Activated CD4-positive, alpha-beta T cell treated with anti-CD3 and anti-CD28 coated beads, Interleukin-2, amount 10 ng/mL, durations not matched to agents 7 days and 5 days (primary cell): Measurements from ENCODE around the gene SNX30. TPM values are rescaled to one million over a fixed set of nuclear protein-coding genes. Genes with fewer than 3 reads are reported as not detected.

ENCODE experiments used
- CTCF ChIA-PET: fragments of 350-600 bp; sonication (Branson Sonifier 250); formaldehyde crosslinking; loops from one replicate; lab custom pipeline; 2021; ENCODE audit warnings: antibody characterized with exemption; lab: Charles Lee
- POLR2A ChIA-PET: fragments of 350-600 bp; sonication (Branson Sonifier 250); formaldehyde crosslinking; loops from one replicate; lab custom pipeline; 2021; ENCODE audit warnings: antibody characterized with exemption; lab: Charles Lee
- DNase-seq: peaks from one replicate; pipeline ENCODE4 v3.0.0-alpha.2; 2020
- H3K27ac Mint-ChIP-seq: one replicate; pipeline ENCODE4 v1.8.0; 2021; ENCODE audit warnings: mild to moderate bottlenecking, moderate library complexity, mixed read lengths
- H3K27me3 Mint-ChIP-seq: one replicate; pipeline ENCODE4 v1.8.0; 2021; ENCODE audit warnings: mixed read lengths
- H3K36me3 Mint-ChIP-seq: one replicate; pipeline ENCODE4 v1.8.0; 2021; ENCODE audit warnings: low read depth, mixed read lengths
- H3K4me1 Mint-ChIP-seq: one replicate; pipeline ENCODE4 v1.8.0; 2021; ENCODE audit warnings: mixed read lengths
- H3K4me3 Mint-ChIP-seq: one replicate; pipeline ENCODE4 v1.8.0; 2021; ENCODE audit warnings: mild to moderate bottlenecking, moderate library complexity, mixed read lengths
- H3K9me3 Mint-ChIP-seq: one replicate; pipeline ENCODE4 v1.8.0; 2021; ENCODE audit warnings: mixed read lengths
- total RNA-seq, 2 experiments: library from RNA; stranded (reverse); gene quantifications; one replicate each; pipeline ENCODE4 v1.2.3, GENCODE V29; 2021

Gene SNX30
- total RNA-seq, 2 experiments from 2014 or later: 6.9 to 7.4 TPM

GRCh38 chr9:112858625-112859147, 108.1 kb downstream of the SNX30 start:
- CTCF ChIA-PET: interaction anchor here (0.7 kb wide), 1 partner anchor 18 kb away, joined by 3 read pairs; no protein-coding TSS in a partner anchor

GRCh38 chr9:112860451-112860850, 109.9 kb downstream of the SNX30 start:
- H3K36me3 Mint-ChIP-seq: no peaks in the 10 kb centered on the region
- no peaks in the 10 kb centered on the region for H3K9me3 Mint-ChIP-seq
- ChIA-PET POLR2A (no interaction called here), CTCF (no interaction called here)
- no peak for DNase-seq
- H3K4me1 Mint-ChIP-seq: peaks cover 15% of the 10 kb centered on the region
- no peaks in the 10 kb centered on the region for H3K27me3 Mint-ChIP-seq
- no peak overlapping the region for H3K27ac Mint-ChIP-seq
- H3K4me3 Mint-ChIP-seq: no peak overlapping the region

More at GRCh38 chr9:112858625-112859147, 108.1 kb downstream of the SNX30 start:
- Mint-ChIP-seq H3K27ac (no peak overlapping the region), H3K4me3 (no peak overlapping the region), H3K27me3 (no peaks in the 10 kb centered on the region), H3K36me3 (no peaks in the 10 kb centered on the region), H3K9me3 (no peaks in the 10 kb centered on the region), H3K4me1 (peaks cover 11% of the 10 kb centered on the region)
- POLR2A ChIA-PET: no interaction called here
- no peak for DNase-seq

GRCh38 chr9:112861155-112861554, 110.6 kb downstream of the SNX30 start:
- H3K9me3 Mint-ChIP-seq: no peaks in the 10 kb centered on the region
- POLR2A ChIA-PET: no interaction called here
- peaks cover 15% of the 10 kb centered on the region for H3K4me1 Mint-ChIP-seq

GRCh38 chr9:112861638-112862555, 111.3 kb downstream of the SNX30 start:
- CTCF ChIA-PET: no interaction called here
- H3K4me3 Mint-ChIP-seq: no peak overlapping the region
- H3K27ac Mint-ChIP-seq: no peak overlapping the region
- H3K27me3 Mint-ChIP-seq: no peaks in the 10 kb centered on the region
- POLR2A ChIA-PET: no interaction called here
- no peak for DNase-seq
- no peaks in the 10 kb centered on the region for H3K9me3 Mint-ChIP-seq
- H3K36me3 Mint-ChIP-seq: peaks cover 4% of the 10 kb centered on the region
- peaks cover 15% of the 10 kb centered on the region for H3K4me1 Mint-ChIP-seq

More at GRCh38 chr9:112861155-112861554, 110.6 kb downstream of the SNX30 start:
- Mint-ChIP-seq H3K27me3 (no peaks in the 10 kb centered on the region), H3K27ac (no peak overlapping the region), H3K4me3 (no peak overlapping the region), H3K36me3 (peaks cover 4% of the 10 kb centered on the region)
- CTCF ChIA-PET: interaction anchor here (0.6 kb wide), 1 partner anchor 18 kb away, joined by 3 read pairs; no protein-coding TSS in a partner anchor
- DNase-seq: no peak

GRCh38 chr9:112863214-112863613, 112.7 kb downstream of the SNX30 start:
- CTCF ChIA-PET: no interaction called here
- Mint-ChIP-seq H3K36me3 (peaks cover 4% of the 10 kb centered on the region), H3K27ac (no peak overlapping the region), H3K4me3 (no peak overlapping the region), H3K27me3 (no peaks in the 10 kb centered on the region), H3K4me1 (peaks cover 21% of the 10 kb centered on the region), H3K9me3 (no peaks in the 10 kb centered on the region)
- POLR2A ChIA-PET: no interaction called here
- DNase-seq: no peak

- H3K4me3 Mint-ChIP-seq: no peak overlapping the region
- no peaks in the 10 kb centered on the region for H3K27me3 Mint-ChIP-seq
- POLR2A ChIA-PET: no interaction called here
- CTCF ChIA-PET: no interaction called here
- peaks cover 21% of the 10 kb centered on the region for H3K4me1 Mint-ChIP-seq
- no peaks in the 10 kb centered on the region for H3K9me3 Mint-ChIP-seq
- DNase-seq: no peak
- H3K36me3 Mint-ChIP-seq: peaks cover 4% of the 10 kb centered on the region
- H3K27ac Mint-ChIP-seq: no peak overlapping the region
These were observed 113.2 kb downstream of the SNX30 start for GRCh38 chr9:112863746-112864145.

- Mint-ChIP-seq H3K36me3 (peaks cover 4% of the 10 kb centered on the region), H3K4me3 (no peak overlapping the region)
- CTCF ChIA-PET: no interaction called here
These were observed 113.8 kb downstream of the SNX30 start for GRCh38 chr9:112864403-112864802.

GRCh38 chr9:112864982-112865381, 114.4 kb downstream of the SNX30 start:
- no peak for DNase-seq
- ChIA-PET POLR2A (no interaction called here), CTCF (no interaction called here)
- Mint-ChIP-seq H3K36me3 (peaks cover 4% of the 10 kb centered on the region), H3K4me1 (peaks cover 21% of the 10 kb centered on the region), H3K27me3 (no peaks in the 10 kb centered on the region), H3K4me3 (no peak overlapping the region), H3K27ac (no peak overlapping the region), H3K9me3 (no peaks in the 10 kb centered on the region)

More at GRCh38 chr9:112864403-112864802, 113.8 kb downstream of the SNX30 start:
- Mint-ChIP-seq H3K27ac (no peak overlapping the region), H3K4me1 (peaks cover 21% of the 10 kb centered on the region), H3K9me3 (no peaks in the 10 kb centered on the region), H3K27me3 (no peaks in the 10 kb centered on the region)
- POLR2A ChIA-PET: no interaction called here
- DNase-seq: no peak

GRCh38 chr9:112866662-112867274, 116.2 kb downstream of the SNX30 start:
- Mint-ChIP-seq H3K4me3 (no peak overlapping the region), H3K36me3 (peaks cover 4% of the 10 kb centered on the region), H3K4me1 (peaks cover 21% of the 10 kb centered on the region), H3K27ac (no peak overlapping the region), H3K27me3 (no peaks in the 10 kb centered on the region), H3K9me3 (no peaks in the 10 kb centered on the region)
- CTCF ChIA-PET: no interaction called here
- DNase-seq: no peak
- POLR2A ChIA-PET: no interaction called here

- peak; percentile 22 for DNase-seq
- no peaks in the 10 kb centered on the region for H3K27me3 Mint-ChIP-seq
- CTCF ChIA-PET: interaction anchor here (0.7 kb wide), 1 partner anchor 1454 kb away, joined by 3 read pairs; no protein-coding TSS in a partner anchor
- peaks cover 18% of the 10 kb centered on the region for H3K4me1 Mint-ChIP-seq
- peaks cover 4% of the 10 kb centered on the region for H3K36me3 Mint-ChIP-seq
- no peak overlapping the region for H3K4me3 Mint-ChIP-seq
- no peaks in the 10 kb centered on the region for H3K9me3 Mint-ChIP-seq
- no peak overlapping the region for H3K27ac Mint-ChIP-seq
- POLR2A ChIA-PET: no interaction called here
These were observed 116.9 kb downstream of the SNX30 start for GRCh38 chr9:112867275-112867991.

- Mint-ChIP-seq H3K9me3 (no peaks in the 10 kb centered on the region), H3K27ac (no peak overlapping the region), H3K36me3 (peaks cover 6% of the 10 kb centered on the region), H3K27me3 (no peaks in the 10 kb centered on the region), H3K4me3 (no peak overlapping the region), H3K4me1 (peaks cover 12% of the 10 kb centered on the region)
- ChIA-PET POLR2A (no interaction called here), CTCF (interaction anchor here (1.2 kb wide), 1 partner anchor 9 kb away, joined by 3 read pairs; no protein-coding TSS in a partner anchor)
- DNase-seq: no peak
These were observed 117.9 kb downstream of the SNX30 start for GRCh38 chr9:112868461-112868860.

GRCh38 chr9:112869041-112869529, 118.5 kb downstream of the SNX30 start:
- ChIA-PET CTCF (interaction anchor here (0.6 to 1.2 kb wide), 2 partner anchors 9 to 24 kb away, joined by 3 read pairs; no protein-coding TSS in a partner anchor), POLR2A (no interaction called here)
- Mint-ChIP-seq H3K36me3 (peaks cover 6% of the 10 kb centered on the region), H3K9me3 (no peaks in the 10 kb centered on the region), H3K4me3 (no peak overlapping the region), H3K4me1 (peaks cover 6% of the 10 kb centered on the region), H3K27me3 (no peaks in the 10 kb centered on the region), H3K27ac (no peak overlapping the region)
- no peak for DNase-seq
